Type B pancreatic cell (in vitro differentiated cells): ENCODE measurements around the gene NME2. TPM values are rescaled to one million over a fixed set of nuclear protein-coding genes. Genes with fewer than 3 reads are reported as not detected.
A peak's percentile ranks its signal among the peaks of the same experiment; 100 is the strongest.
"Not testable (repeated sequence)": the region's sequence is repeated elsewhere in the genome, so short reads cannot be mapped to it uniquely, and the experiment has no call there.

Source experiments
- DNase-seq: peaks from one replicate; pipeline ENCODE4 v3.0.0; 2021; ENCODE audit warnings: mixed read lengths; ENCODE audit not compliant: unreplicated experiment; ENCODE audit errors: extremely low spot score
- H3K27ac Mint-ChIP-seq: 2 replicates; pipeline ENCODE4 v1.8.0; 2021; ENCODE audit warnings: mild to moderate bottlenecking, mixed read lengths
- H3K27me3 Mint-ChIP-seq: 2 replicates; pipeline ENCODE4 v1.8.0; 2021; ENCODE audit warnings: mixed read lengths
- H3K36me3 Mint-ChIP-seq: 2 replicates; pipeline ENCODE4 v1.8.0; 2021; ENCODE audit warnings: mixed read lengths
- H3K4me1 Mint-ChIP-seq: one replicate; pipeline ENCODE4 v1.8.0; 2021; ENCODE audit warnings: mixed read lengths; ENCODE audit not compliant: unreplicated experiment
- H3K4me3 Mint-ChIP-seq: 2 replicates; pipeline ENCODE4 v1.8.0; 2021; ENCODE audit warnings: mild to moderate bottlenecking, mixed read lengths
- H3K9me3 Mint-ChIP-seq: 2 replicates; pipeline ENCODE4 v1.8.0; 2021; ENCODE audit warnings: mixed read lengths
- CTCF ChIP-seq: fragments of 200-600 bp; sonication (generic); conservative IDR thresholded peaks from 2 replicates; pipeline ENCODE4 v1.5.0; 2021; ENCODE audit warnings: antibody characterized with exemption, mild to moderate bottlenecking
- total RNA-seq: library from RNA; stranded (reverse); gene quantifications from 2 replicates; pipeline ENCODE4 v1.2.1, GENCODE V29; 2021; ENCODE audit warnings: low replicate concordance

The NME2 gene
- total RNA-seq, 1 donor from 2014 or later, result 481 TPM

GRCh38 chr17:51120739-51121619 is 45.2 kb upstream of the NME2 start, which contains the start of gene SPAG9:
TSS of gene SPAG9 (minus strand) at chr17:51120868. CDS start at chr17:51120656, 212 bp downstream.
- Mint-ChIP-seq H3K4me1 (peaks cover 43% of the 10 kb centered on the region), H3K9me3 (no peaks in the 10 kb centered on the region), H3K27me3 (no peaks in the 10 kb centered on the region), H3K27ac (peak within 1 kb of the TSS; percentile 100), H3K36me3 (no peaks in the 10 kb centered on the region), H3K4me3 (peak within 1 kb of the TSS; percentile 92)
- no peak for TF ChIP-seq CTCF
- peak; percentile 95 for DNase-seq

GRCh38 chr17:51121620-51122472 is 44.4 kb upstream of the NME2 start:
- no peak for TF ChIP-seq CTCF
- peak; percentile 76 for DNase-seq
- H3K27ac Mint-ChIP-seq, result peak overlapping the region; percentile 100
- H3K27me3 Mint-ChIP-seq, result no peaks in the 10 kb centered on the region
- no peaks in the 10 kb centered on the region for H3K9me3 Mint-ChIP-seq
- H3K36me3 Mint-ChIP-seq, result no peaks in the 10 kb centered on the region
- H3K4me3 Mint-ChIP-seq, result peak overlapping the region; percentile 92
- H3K4me1 Mint-ChIP-seq, result peaks cover 44% of the 10 kb centered on the region

GRCh38 chr17:51122473-51123115 is 43.6 kb upstream of the NME2 start:
- peak overlapping the region; percentile 92 for H3K4me3 Mint-ChIP-seq
- not testable (repeated sequence) for H3K9me3 Mint-ChIP-seq, DNase-seq, H3K27me3 Mint-ChIP-seq, H3K36me3 Mint-ChIP-seq
- peak overlapping the region; percentile 100 for H3K27ac Mint-ChIP-seq
- H3K4me1 Mint-ChIP-seq, result peaks cover 39% of the 10 kb centered on the region

- no peak for TF ChIP-seq CTCF
- Mint-ChIP-seq H3K27ac (no peak overlapping the region), H3K4me1 (peaks cover 23% of the 10 kb centered on the region), H3K4me3 (no peak overlapping the region), H3K9me3 (no peaks in the 10 kb centered on the region), H3K27me3 (no peaks in the 10 kb centered on the region), H3K36me3 (no peaks in the 10 kb centered on the region)
- no peak for DNase-seq
Measured at GRCh38 chr17:51124640-51125503, 41.3 kb upstream of the NME2 start.

- H3K9me3 Mint-ChIP-seq, result no peaks in the 10 kb centered on the region
- no peaks in the 10 kb centered on the region for H3K36me3 Mint-ChIP-seq
- peaks cover 11% of the 10 kb centered on the region for H3K4me1 Mint-ChIP-seq
- DNase-seq, result no peak
- TF ChIP-seq CTCF, result no peak
- no peak overlapping the region for H3K4me3 Mint-ChIP-seq
- H3K27ac Mint-ChIP-seq, result no peak overlapping the region
- H3K27me3 Mint-ChIP-seq, result no peaks in the 10 kb centered on the region
Measured at GRCh38 chr17:51128076-51128475, 38.1 kb upstream of the NME2 start.
